Right renal cortex interstitium (tissue), 3 donors: Measurements from ENCODE around the gene ATP1A3. TPM values are rescaled to one million over a fixed set of nuclear protein-coding genes. Genes with fewer than 3 reads are reported as not detected.
A peak's percentile ranks its signal among the peaks of the same experiment; 100 is the strongest.
"Not testable (repeated sequence)": the region's sequence is repeated elsewhere in the genome, so short reads cannot be mapped to it uniquely, and the experiment has no call there.

ENCODE experiments used
- DNase-seq, 3 donors: peaks; one replicate each; pipeline ENCODE4 v3.0.0-alpha.2; 2013; ENCODE audit warnings: low read depth in 3 of 3, low spot score in 2 of 3
- polyA plus RNA-seq, 3 donors: library from polyadenylated mRNA; unstranded; fragments of 120-200 nt; gene quantifications; one replicate each; pipeline ENCODE4 v1.2.1, GENCODE V29; 2013; ENCODE audit not compliant: insufficient read length in 3 of 3

Gene ATP1A3
- under 1 TPM in 1 of 3 donors, not detected in 2; 0.62 TPM for polyA plus RNA-seq

DNA sequence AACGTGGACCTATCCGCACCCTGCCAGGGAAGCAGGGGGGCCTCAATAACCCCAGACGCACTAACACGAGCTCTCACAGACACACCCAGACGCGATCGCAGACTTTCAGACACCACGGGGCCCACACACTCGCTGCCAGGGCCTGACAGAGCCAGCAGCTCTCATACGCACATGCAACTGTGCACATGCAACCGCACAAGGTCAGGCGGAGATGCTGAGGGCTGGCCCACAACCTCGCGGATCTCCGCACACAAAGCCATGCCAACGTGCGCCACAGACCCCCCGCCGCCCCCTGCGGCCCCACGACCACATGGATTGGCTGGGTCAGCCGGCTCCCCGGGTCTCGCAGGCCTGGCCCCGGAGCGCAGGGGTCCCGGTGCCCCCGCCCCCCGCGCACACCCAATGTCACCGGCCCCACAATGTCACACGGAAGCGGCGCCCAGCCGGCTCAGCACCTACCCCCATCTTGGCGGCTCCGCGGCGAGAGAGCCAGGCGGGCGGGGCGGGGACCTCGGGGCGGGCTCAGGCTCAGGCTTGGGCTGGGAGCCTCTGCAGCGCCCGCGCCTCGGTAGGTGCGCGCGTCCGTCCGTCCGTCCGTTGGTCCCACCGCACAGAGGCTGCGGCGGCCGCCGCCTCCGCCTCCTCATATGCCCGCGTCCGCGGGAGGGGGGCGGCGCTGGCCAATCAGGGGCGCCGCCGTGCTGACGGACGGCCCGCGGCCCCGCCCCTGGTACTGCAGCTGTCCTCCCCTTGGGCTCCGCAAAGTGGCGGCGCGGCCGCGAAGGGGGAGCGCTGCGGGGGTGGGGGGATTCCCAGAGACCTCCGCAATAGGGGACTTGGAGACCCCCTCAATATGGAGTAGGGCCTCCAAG is at the start of gene ATP1A3:
ATP1A3 (minus strand) TSS at position 619 of the 872 bp plus-strand sequence; CDS start at position 465, 154 bp downstream.
- no peak for DNase-seq

DNA sequence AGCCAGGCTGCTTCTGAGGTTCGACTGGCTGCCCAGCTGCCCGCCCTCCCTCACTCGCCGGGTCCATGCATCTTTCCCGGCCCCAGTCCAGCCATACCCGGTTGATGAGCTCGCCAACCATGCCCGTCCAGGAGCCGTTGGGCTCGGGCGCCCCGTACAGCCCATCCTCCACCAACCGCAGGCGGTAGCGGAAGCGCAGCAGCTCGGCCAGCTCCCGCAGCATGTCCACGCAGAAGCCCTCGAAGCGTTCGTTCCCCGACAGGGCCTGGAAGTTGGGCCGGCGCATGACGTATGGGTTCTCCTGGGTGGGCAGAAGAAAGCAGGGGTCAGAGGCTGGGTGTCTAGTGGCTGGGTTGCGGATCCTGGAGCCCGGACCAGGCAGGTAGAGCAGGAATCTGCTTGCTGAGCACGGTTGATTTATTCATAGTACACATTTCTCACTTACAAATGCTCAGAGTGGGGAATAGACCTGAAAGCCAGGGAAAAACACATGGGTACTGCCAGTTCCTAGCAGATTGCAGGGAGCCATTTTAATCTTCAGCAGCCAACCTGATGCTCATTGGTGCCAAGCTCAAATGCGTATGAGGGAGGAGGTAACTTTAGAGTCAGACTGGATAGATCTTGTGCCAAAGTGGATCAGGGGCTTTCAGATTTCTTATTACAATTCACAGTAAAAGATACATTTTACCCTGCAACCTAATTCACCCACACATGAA is 48.6 kb upstream of the ATP1A3 start:
- DNase-seq, result no peak

DNA sequence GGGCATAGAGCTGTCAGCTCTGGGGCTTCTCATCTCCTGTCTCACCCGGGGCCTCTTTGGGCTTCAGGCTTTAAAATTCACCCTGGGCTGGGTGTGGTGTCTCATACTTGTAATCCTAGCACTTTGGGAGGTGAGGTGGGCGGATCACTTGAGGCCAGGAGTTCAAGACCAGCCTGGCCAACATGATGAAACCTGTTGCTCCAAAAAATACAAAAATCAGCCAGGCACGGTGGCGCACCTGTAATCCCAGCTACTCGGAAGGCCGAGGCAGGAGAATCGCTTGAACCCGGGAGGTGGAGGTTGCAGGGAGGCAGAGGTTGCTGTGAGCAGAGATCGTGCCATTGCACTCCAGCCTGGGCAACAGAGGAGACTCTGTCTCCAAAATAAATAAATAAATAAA is 46.5 kb upstream of the ATP1A3 start:
- not testable (repeated sequence) for DNase-seq

DNA sequence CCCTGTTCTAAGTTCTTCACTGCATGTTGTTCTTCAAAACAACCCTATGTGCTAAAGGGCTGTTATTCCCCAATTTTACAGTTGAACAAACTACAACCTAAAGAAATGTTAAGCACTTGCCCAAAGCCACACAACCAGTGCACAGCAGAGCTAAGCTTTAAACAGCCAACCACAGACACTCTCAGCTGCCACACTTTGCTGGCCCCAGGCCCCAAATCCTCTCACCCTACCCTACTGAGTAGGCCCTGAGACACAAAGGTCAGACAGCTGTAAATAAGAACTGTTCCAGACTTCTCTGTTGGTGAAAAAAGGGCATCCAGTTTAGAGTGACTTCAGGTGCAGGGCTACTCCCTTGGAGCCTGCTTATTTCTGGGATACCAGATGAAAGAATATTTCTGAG is 46.0 kb upstream of the ATP1A3 start:
- no peak for DNase-seq

DNA sequence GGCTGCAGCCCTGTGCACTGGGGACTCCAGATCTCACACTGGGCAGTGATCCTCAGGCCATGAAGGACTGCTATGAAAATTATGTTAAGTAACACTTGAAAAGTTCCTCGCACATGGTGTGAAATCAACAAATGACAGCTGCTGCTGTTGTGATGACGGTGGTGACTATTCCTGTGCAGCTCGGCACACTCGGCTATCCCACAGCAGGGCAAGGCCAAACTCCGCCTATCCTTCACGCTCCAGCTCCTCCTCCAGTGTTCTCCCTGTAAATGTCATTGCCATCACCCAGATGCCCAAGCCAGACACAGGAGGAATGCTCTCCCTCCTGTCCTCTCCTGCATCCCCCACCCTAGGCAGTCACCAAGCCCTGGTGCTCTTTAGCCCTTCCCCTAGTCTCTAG is 44.6 kb upstream of the ATP1A3 start:
- no peak for DNase-seq

DNA sequence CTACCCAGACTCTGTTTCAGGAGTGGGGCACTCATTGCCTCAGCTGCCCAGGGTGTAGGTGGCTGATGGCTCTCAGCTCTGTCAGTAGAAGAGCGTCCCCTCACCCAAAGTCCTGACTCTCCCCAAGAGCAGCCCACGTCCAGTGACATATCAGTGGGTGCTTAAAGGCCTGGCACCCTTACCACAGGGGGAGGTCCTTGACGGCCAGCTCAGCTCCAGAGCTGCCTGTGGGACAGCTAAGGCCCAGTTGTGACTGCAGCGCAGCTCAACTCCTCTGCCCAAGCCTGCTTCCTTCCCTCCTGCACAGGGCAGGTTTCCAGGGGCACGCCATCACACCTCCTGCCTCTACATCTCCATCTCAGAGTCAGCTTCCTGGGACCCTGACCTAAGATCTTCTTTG is 43.6 kb upstream of the ATP1A3 start:
- DNase-seq, result no peak

DNA sequence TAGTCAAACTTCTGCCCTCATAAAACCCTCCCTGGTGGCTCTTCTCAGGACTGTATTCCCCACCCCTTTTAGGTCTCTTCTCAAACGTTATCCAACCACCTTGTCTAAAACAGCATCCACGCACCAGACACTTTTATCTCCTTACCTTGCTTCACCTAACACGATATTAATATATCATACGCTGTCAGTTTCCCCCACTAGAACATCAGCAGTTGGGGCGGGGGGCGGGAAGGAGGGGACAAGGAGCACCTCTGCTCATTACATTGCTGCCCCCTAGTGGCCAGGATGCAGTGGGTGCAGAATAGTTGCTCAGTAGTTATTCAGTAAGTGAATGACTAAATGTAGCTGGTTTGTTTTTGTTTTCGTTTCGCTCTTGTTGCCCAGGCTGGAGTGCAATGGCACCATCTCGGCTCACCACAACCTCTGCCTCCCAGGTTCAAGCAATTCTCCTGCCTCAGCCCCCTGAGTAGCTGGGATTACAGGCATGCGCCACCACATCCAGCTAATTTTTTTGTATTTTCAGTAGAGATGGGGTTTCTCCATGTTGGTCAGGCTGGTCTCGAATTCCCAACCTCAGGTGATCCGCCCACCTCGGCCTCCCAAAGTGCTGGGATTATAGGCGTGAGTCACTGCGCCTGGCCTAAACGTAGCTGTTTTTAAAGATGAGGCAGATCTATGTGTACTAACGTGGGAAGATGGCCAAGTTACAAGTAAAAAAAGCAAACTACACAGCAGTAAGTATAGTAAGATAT is 40.8 kb upstream of the ATP1A3 start:
- DNase-seq, result peak in 1 of 3 donors; percentile 18

DNA sequence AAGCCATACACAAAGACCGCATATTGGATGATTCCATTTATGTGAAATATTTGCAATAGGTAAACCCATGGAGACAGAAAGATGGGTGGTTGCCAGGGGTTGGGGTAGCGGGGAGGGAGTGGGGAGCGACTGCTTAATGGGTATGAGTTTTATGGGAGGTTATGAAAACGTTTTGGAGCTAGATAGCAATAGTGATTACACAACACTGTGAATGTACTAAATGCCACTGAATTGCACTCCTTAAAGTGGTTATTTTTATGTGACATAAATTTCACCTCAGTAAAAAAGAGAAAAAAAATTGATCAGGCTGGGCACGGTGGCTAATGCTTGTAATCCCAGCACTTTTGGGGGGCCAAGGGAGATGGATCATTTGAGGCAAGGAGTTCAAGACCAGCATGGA is 39.4 kb upstream of the ATP1A3 start:
- no peak for DNase-seq

DNA sequence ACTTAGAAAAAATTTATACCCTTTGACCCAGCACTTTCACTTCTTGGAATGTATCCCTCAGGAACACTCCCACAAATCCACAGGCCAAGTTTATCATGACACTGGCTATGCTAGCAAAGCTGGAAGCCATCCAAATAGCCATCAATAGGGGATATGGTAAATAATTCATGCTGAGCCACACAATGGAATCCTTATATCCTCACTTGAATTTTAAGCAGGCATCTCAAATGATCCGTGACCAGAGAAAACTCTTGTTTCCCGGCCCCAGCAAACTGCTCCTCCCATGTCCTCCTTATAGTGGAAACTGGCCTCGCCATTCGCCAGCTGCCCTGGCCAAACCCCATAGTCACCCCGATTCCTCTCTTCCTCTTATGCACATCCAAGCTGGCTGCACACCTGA is 38.4 kb upstream of the ATP1A3 start:
- peak in 1 of 3 donors; percentile 21 for DNase-seq

DNA sequence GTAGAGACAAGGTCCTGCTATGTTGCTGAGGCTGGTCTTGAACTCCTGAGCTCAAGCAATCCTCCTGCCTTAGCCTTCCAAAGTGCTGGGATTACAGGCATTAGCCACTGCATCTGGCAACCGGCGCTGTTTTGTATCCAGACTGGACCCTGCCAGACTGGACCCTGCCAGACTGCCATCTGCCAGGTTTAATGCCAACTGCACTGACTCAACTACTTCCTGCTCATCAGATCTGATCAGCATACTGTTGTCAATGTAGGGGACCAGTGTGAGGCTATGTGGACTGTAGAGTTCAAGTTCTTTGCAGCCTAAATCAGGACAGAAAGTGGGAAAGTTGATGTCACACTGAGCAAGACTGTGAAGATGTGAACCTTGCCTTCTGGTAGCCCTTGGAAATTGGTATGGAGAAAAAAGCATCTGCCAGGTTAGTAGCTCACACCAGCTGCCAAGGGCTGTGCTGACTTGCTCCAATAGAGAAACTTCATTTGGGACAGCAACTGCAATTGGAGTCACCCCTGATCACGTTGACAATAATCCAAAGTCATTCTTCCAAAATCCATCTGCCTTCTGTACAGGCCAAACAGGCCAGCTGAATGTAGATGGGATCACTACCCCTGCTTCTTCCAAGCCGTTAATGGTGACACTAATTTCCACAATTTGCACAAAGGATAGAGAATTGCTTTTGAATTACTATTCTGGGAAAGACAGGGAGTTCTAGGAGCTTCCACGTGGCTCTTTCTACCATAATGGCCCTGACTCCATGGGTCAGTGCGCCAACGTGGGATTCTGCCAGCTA is 36.8 kb upstream of the ATP1A3 start:
- no peak for DNase-seq

DNA sequence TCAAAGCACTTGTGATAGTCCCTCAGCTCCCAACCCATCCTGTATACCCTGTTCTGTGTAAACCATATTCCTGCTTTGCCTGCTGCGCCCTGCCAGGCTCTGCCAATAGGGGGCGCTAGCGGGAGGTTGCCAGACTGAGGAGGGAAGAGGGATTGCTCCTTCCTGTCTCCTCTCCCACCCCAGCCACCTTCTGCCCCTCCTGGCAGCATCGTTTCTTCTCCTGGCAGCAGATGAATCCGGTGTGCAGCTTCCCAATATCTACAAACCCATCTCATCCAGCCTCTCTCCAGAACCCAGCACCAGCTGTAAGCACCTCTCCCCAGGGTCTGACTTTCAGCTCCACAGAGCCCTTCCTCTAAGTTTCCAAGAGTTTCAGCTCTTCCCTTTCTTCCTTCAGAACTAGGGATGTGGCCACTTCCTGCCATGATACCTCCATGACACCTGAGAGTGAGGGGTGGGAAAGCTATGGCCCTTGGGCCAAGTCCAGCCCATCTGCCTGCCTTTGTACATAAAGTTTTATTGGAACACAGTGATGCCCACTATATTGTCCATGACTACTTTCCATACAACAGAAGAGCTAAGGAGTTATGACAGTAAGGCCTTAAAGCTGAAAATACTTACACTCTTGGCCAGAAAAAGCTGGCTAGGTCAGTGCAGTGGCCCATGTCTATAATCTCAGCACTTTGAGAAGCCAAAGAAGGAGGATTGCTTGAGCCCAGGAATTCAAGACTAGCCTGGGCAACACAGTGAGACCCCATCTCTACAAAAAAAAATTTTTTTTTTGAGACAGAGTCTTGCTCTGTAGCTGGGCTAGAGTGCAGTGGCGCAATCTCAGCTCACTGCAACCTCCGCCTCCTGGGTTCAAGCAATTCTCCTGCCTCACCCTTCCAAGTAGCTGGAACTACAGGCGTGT is 34.5 kb upstream of the ATP1A3 start:
- no peak for DNase-seq

DNA sequence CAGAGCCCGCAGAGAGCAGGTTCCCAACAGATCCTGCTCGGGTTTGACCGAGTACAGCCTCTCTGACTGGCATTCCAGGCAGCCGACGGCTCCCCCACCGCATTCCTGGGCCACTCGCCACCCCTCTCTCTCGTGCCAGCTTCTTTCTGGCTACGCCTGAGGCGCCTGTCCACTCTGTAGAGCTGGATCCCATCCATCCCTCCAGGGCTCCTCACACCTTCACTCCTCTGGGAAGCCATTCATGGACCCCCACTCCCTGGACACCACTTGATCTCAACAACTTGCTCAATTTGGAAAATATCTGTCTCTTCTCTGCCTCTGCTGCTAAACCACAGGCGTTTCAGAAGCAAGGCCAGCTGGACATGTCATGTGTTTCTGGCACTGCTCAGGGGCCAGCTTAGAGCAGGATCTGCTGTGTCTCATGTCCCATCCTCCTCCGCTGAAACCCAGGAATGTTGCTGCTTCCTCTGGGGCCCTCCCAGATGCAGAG is 30.6 kb upstream of the ATP1A3 start:
- DNase-seq, result no peak

DNA sequence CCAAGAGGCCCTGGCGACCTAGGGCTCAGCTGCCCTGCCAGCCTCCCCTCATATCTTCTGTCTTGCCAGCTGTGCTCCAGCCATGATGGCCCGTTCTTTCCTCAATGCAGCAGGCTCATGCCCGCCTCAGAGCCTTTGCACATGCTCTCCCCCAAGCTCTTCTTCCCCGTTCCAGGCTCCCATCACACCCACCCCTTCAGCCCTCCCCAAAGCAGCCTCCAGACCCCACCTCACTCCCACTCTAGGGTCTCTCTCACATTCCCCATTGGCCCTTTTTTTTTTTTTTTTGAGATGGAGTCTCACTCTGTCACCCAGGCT is 29.9 kb upstream of the ATP1A3 start:
- DNase-seq, result no peak

DNA sequence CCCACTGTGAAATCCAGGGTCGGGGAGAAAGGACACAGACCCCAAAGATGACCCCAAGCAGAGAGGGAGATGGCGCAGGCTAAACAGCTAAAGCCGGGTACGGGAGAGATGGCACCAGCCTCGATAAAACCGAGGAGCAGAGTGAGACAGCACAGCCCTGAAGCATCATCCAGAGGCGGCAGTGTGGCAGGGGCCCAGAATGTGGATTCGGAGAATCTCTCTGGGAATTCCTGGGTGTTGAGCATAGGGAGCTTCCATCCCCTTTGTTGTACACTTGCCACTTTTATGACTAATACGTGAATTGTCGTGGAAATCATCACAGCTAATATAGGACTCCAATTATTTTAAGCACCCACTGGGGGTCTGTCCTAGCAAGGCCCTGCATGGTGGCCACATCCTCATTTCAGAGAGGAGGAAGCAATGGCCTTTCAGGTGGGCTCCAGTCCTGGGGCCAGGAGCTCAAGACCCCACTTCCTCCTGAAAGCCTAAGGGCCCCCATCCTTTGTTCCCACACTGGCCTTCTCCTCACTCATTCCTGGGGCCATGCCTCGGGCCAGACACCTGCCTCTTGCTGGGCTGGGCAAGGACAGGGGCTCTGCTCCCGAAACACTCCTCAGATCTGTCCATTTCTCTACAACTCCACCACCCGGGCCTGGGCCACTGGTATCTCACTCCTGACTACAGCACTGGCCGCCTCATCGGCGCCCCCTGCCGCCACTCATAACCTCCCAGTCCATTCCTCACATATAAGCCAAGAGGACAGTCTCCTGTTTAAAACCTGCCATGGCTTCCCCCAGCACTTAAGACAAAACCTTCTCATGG is 29.3 kb upstream of the ATP1A3 start:
- DNase-seq, result no peak

DNA sequence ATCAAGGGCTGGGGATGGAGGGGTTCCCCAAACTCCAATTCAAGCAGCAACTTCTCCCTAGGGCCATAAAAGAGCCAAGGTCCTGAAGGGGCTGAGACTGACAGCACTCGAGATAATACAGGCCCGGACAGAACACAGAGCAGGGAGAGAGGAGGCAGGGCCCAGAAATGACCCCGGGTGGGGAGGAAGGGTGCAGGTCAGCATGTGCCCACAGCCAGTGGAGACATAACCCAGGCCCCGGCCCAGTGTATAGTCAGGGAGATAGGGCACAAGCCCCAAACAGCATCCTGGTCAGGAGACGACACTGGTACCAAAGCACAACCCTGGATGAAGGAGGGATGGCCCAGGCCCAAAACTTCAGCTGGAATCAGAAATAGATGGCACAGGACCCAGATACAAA is 28.6 kb upstream of the ATP1A3 start:
- DNase-seq, result no peak

DNA sequence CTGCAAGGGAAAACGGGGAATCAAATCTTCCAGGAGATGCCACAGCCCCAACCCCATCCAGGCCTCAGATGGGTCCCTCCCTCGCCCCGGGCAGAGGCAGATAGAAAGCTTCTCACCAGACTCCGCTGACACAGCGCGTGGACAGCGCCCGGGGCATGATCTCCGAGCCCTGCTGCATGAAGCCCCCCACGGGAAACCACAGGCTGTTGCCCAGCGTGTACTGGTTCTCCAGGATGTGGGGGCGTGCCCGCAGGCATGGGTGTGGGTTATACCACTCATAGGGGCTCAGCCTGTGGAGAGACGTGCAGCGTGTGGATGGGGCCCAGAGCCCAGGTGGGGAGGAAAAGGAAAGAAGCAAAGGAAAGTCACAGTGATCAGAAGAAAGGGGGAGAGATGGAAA is 27.2 kb upstream of the ATP1A3 start:
- no peak for DNase-seq

DNA sequence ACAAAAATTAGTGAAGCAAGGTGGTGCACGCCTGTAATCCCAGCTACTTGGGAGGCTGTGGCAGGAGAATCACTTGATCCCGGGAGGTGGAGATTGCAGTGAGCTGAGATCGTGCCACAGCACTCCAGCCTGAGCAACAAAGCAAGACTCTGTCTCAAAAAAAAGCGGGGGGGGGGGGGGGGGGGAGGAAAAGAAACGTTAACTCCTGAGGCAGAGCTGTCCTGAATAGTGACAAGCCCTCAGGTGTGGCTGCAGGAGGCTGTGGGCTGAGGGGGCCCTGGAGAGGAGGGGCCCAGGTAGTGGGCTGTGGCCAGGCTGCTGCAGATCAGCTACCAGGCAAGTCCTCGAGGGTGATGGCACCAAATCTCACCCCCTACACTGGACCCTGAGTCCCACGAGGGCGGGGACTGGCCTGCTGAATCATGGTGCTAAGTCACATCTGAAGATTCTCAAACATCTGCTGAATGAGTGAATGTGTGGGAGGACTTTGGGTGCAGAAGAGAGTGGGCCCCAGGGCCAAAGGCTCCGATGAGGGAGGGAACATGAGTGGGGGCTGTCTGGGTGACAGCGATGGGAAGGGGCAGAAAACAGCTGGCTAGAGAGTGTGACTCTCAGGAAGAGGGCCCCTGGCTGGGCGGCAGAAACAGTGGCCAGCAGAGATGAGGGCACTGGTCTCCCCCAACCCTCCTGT is 24.6 kb upstream of the ATP1A3 start:
- DNase-seq, result no peak

DNA sequence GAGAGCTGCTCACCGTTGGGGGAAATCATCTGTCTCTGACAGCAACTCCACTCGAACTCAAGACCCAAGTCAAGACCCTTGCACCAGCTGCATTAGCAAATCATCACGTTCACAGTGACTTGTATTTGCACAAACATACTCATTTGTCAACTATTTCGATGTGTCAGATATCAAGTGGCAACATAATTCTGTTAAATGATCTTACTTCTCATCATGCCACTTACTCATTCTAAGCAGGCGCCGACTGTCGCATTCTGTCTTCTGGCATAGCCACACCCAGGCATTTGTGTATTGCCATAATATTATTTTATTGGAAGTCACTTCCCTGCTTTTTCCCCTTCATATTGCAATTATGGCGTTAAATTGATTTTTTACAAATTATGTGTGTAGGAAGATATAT is 23.0 kb upstream of the ATP1A3 start:
- DNase-seq, result no peak
